KG1 (cell line): Measurements from ENCODE around the gene AMOTL1.
"Not testable (repeated sequence)": the region's sequence is repeated elsewhere in the genome, so short reads cannot be mapped to it uniquely, and the experiment has no call there.

ENCODE experiments used
- DNase-seq: peaks from one replicate; lab custom pipeline; 2025; lab: John Stamatoyannopoulos, UW

The AMOTL1 gene

GRCh38 chr11:94822080-94822479, 53.9 kb downstream of the AMOTL1 start:
- DNase-seq: no peak

- no peak for DNase-seq
Observed at GRCh38 chr11:94823102-94823732, 55.1 kb downstream of the AMOTL1 start.

GRCh38 chr11:94825031-94825430, 56.9 kb downstream of the AMOTL1 start:
- no peak for DNase-seq

- DNase-seq: no peak
Observed at GRCh38 chr11:94825481-94825880, 57.3 kb downstream of the AMOTL1 start.

- DNase-seq: no peak
Observed at GRCh38 chr11:94826415-94826814, 58.3 kb downstream of the AMOTL1 start.

- no peak for DNase-seq
Observed at GRCh38 chr11:94828088-94828487, 59.9 kb downstream of the AMOTL1 start.

GRCh38 chr11:94830722-94831510, 62.8 kb downstream of the AMOTL1 start:
- no peak for DNase-seq

GRCh38 chr11:94831529-94831928, 63.4 kb downstream of the AMOTL1 start:
- DNase-seq: no peak

GRCh38 chr11:94832604-94833235, 64.6 kb downstream of the AMOTL1 start:
- no peak for DNase-seq

GRCh38 chr11:94834911-94835593, 66.9 kb downstream of the AMOTL1 start:
- no peak for DNase-seq

GRCh38 chr11:94835594-94835927, 67.4 kb downstream of the AMOTL1 start:
- DNase-seq: no peak

- DNase-seq: no peak
Observed at GRCh38 chr11:94837317-94837716, 69.2 kb downstream of the AMOTL1 start.

GRCh38 chr11:94838027-94838731, 70.0 kb downstream of the AMOTL1 start:
- no peak for DNase-seq

- no peak for DNase-seq
Observed at GRCh38 chr11:94840209-94840608, 72.1 kb downstream of the AMOTL1 start.

- no peak for DNase-seq
Observed at GRCh38 chr11:94844031-94844430, 75.9 kb downstream of the AMOTL1 start.

GRCh38 chr11:94845622-94846021, 77.5 kb downstream of the AMOTL1 start:
- no peak for DNase-seq

GRCh38 chr11:94849839-94850238, 81.7 kb downstream of the AMOTL1 start:
- DNase-seq: no peak

GRCh38 chr11:94851864-94852636, 83.9 kb downstream of the AMOTL1 start:
- no peak for DNase-seq

- DNase-seq: not testable (repeated sequence)
Observed at GRCh38 chr11:94853288-94853687, 85.1 kb downstream of the AMOTL1 start.

- DNase-seq: no peak
Observed at GRCh38 chr11:94853836-94854235, 85.7 kb downstream of the AMOTL1 start.
